Measurements from ENCODE around the gene ROPN1B. TPM values are rescaled to one million over a fixed set of nuclear protein-coding genes. Genes with fewer than 3 reads are reported as not detected.

ROPN1B gene
- total RNA-seq, 2 donors from 2014 or later: 2.2 to 27.8 TPM

DNA sequence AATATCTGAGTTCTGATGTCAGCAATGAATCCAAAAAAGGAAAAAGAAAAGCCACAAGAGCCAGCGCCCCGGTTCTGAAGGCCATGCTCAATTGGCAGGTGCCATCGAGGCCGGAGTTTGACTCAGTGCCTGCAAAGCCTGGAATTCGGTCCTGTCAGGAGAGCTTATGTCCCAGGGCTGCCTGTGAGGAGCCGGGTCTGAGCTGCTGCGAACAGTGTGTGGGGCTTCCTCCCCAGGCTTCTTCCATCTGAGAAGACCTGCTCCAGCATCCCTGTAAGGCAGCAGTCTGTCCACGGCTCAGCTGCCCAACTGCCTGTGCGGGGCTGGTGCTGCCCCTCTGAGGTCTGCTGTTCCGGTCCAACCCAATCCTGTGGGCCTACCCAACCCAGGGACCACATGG, 46.1 kb downstream of the ROPN1B start:
- intact Hi-C loops (cut with DNase I): no loop called here

GRCh38 chr3:126016616-126017015, 47.6 kb downstream of the ROPN1B start:
- Histone ChIP-seq H3K27me3 (replicated peaks; ENCODE audit: insufficient read depth) (no peaks in the 10 kb centered on the region), H3K4me1 (replicated peaks) (no peaks in the 10 kb centered on the region), H3K4me3 (no peak overlapping the region), H3K27ac (no peak overlapping the region), H3K9me3 (no peaks in the 10 kb centered on the region), H3K36me3 (peaks cover 0 to 6% of the 10 kb centered on the region in 2 donors)
- no peak for DNase-seq (ENCODE audit: low spot score)
- 97% methylated on average over 8 of the region's 8 CpGs for WGBS
- TF ChIP-seq, protein P1, sequence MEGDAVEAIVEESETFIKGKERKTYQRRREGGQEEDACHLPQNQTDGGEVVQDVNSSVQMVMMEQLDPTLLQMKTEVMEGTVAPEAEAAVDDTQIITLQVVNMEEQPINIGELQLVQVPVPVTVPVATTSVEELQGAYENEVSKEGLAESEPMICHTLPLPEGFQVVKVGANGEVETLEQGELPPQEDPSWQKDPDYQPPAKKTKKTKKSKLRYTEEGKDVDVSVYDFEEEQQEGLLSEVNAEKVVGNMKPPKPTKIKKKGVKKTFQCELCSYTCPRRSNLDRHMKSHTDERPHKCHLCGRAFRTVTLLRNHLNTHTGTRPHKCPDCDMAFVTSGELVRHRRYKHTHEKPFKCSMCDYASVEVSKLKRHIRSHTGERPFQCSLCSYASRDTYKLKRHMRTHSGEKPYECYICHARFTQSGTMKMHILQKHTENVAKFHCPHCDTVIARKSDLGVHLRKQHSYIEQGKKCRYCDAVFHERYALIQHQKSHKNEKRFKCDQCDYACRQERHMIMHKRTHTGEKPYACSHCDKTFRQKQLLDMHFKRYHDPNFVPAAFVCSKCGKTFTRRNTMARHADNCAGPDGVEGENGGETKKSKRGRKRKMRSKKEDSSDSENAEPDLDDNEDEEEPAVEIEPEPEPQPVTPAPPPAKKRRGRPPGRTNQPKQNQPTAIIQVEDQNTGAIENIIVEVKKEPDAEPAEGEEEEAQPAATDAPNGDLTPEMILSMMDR (IDR thresholded peaks at IDR 0.05): no peak
- TF ChIP-seq POLR2A (IDR thresholded peaks at IDR 0.05): no peak
- TF ChIP-seq POLR2AphosphoS5 (IDR thresholded peaks at IDR 0.05): no peak
- intact Hi-C loops (cut with DNase I): no loop called here

More for the DNA sequence above, 46.1 kb downstream of the ROPN1B start:
- peaks cover 0 to 6% of the 10 kb centered on the region in 2 donors for H3K36me3 ChIP-seq
- H3K27me3 ChIP-seq (replicated peaks; ENCODE audit: insufficient read depth): no peaks in the 10 kb centered on the region
- no peaks in the 10 kb centered on the region for H3K4me1 ChIP-seq (replicated peaks)
- H3K9me3 ChIP-seq: no peaks in the 10 kb centered on the region
- TF ChIP-seq, protein P1 (IDR thresholded peaks at IDR 0.05): no peak
- no peak for TF ChIP-seq POLR2A (IDR thresholded peaks at IDR 0.05)
- H3K27ac ChIP-seq: no peak overlapping the region
- no peak for DNase-seq (ENCODE audit: low spot score)
- no peak overlapping the region for H3K4me3 ChIP-seq
- WGBS: 92% methylated on average over 10 of the region's 10 CpGs

- H3K9me3 ChIP-seq: no peaks in the 10 kb centered on the region
- no peak overlapping the region for H3K27ac ChIP-seq
- H3K36me3 ChIP-seq: peaks cover 0 to 6% of the 10 kb centered on the region in 2 donors
- 90% methylated on average over 9 of the region's 9 CpGs for WGBS
- H3K27me3 ChIP-seq (replicated peaks; ENCODE audit: insufficient read depth): no peaks in the 10 kb centered on the region
- no peak overlapping the region for H3K4me3 ChIP-seq
- intact Hi-C loops (cut with DNase I): no loop called here
- no peak for TF ChIP-seq POLR2A (IDR thresholded peaks at IDR 0.05)
- no peak for TF ChIP-seq POLR2AphosphoS5 (IDR thresholded peaks at IDR 0.05)
- TF ChIP-seq, protein P1 (IDR thresholded peaks at IDR 0.05): no peak
- no peaks in the 10 kb centered on the region for H3K4me1 ChIP-seq (replicated peaks)
- DNase-seq (ENCODE audit: low spot score): no peak
Measured at GRCh38 chr3:126017362-126017761, 48.4 kb downstream of the ROPN1B start.

DNA sequence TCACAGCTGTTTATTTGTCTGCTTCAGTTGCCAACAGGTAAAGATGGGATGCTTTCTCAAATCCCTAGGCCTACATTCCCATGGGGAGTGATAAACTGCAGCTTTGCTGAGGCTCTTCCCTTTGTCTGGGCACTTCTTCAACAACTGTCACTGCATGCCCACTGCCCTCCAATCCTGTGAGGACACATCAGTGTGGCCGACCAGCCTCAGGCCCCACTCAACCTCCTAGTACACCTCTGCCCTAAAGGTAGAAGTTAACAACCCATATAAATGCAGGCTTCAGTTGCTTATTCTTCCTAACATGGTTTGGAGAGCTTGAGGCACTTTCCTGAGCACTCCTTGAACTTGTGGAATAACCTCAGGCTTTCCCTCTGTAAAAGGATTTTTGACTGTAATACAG, 49.6 kb downstream of the ROPN1B start:
- no peak overlapping the region for H3K4me3 ChIP-seq
- 55% methylated on average over 1 of the region's 1 CpG for WGBS
- H3K36me3 ChIP-seq: peaks cover 0 to 6% of the 10 kb centered on the region in 2 donors
- no peaks in the 10 kb centered on the region for H3K27me3 ChIP-seq (replicated peaks; ENCODE audit: insufficient read depth)
- intact Hi-C loops (cut with DNase I): no loop called here
- no peaks in the 10 kb centered on the region for H3K9me3 ChIP-seq
- DNase-seq (ENCODE audit: low spot score): no peak
- no peak for TF ChIP-seq POLR2A (IDR thresholded peaks at IDR 0.05)
- TF ChIP-seq POLR2AphosphoS5 (IDR thresholded peaks at IDR 0.05): no peak
- TF ChIP-seq, protein P1 (IDR thresholded peaks at IDR 0.05): no peak
- H3K27ac ChIP-seq: no peak overlapping the region
- H3K4me1 ChIP-seq (replicated peaks): no peaks in the 10 kb centered on the region

GRCh38 chr3:126018995-126019394, 50.0 kb downstream of the ROPN1B start:
- Histone ChIP-seq H3K9me3 (no peaks in the 10 kb centered on the region), H3K4me3 (no peak overlapping the region), H3K4me1 (replicated peaks) (no peaks in the 10 kb centered on the region), H3K36me3 (peaks cover 0 to 6% of the 10 kb centered on the region in 2 donors), H3K27me3 (replicated peaks; ENCODE audit: insufficient read depth) (no peaks in the 10 kb centered on the region), H3K27ac (no peak overlapping the region)
- 89% methylated on average over 7 of the region's 7 CpGs for WGBS
- TF ChIP-seq POLR2A (IDR thresholded peaks at IDR 0.05): no peak
- no peak for TF ChIP-seq POLR2AphosphoS5 (IDR thresholded peaks at IDR 0.05)
- TF ChIP-seq, protein P1 (IDR thresholded peaks at IDR 0.05): no peak
- intact Hi-C loops (cut with DNase I): no loop called here
- DNase-seq (ENCODE audit: low spot score): no peak

All from prostate gland (tissue), 2 donors.